GF-D8 (cell line): Measurements from ENCODE around the gene PTH1R.

Source experiments
- DNase-seq: peaks from one replicate; lab custom pipeline; 2025; lab: John Stamatoyannopoulos, UW

PTH1R gene

DNA sequence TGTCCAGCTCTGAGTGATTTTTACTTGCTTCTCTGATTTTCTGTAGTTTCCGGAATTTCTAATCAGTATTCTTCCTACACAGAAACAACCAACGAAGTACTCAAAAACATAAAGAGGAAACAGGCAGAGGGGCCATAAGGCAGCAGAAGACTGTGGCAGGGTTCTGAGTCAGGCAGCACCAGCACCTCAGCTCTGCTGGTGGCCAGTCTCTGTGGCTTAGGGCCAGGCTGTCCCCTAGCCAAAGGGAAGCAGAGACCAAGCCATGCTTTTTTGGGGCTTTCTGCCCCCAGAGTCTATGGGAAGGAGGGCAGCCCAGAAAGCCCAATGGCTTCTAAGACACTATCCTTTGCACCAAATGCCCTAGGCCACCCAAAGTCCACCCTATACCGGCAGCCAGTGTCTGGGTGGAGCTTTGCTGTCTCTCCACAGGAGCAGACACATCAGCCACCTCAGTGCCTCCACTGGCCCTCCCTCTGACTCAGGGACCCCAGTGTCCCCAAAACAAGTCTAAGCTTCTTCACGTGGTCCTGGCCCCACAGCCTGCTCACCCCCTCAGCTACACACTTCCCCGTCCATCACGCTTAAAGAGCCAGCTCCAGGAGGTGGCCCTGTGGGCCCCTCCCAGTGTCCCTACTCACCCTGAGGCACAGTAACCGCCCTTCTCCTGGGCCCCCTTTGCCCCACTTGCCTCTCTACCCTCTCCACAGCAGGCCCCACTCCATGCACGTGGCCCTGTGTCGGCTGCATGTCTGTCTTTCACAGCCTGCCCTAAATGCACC, 52.8 kb downstream of the PTH1R start:
- no peak for DNase-seq

DNA sequence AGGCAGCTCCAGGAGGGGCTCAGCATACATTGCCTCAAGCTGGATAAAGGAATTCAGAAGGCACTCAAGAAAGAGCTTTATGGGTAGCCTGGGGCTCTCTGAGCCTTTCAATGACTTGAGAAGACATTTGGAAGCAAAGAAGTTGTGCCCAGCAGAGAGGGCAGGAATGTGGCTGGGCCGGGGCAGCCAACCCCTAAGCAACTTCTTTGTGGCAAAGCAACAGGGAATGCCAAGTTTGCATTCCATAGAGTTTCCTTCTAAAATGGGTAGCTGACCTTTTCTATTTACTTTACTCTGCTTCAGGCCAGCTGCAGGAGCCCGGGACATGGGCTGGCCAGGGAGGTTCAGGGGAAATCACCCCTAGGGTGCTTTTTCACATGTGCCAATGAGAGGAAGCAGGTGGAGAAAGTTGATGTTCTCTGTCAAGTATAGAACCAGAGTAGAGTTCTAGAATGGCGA, 53.5 kb downstream of the PTH1R start:
- no peak for DNase-seq

DNA sequence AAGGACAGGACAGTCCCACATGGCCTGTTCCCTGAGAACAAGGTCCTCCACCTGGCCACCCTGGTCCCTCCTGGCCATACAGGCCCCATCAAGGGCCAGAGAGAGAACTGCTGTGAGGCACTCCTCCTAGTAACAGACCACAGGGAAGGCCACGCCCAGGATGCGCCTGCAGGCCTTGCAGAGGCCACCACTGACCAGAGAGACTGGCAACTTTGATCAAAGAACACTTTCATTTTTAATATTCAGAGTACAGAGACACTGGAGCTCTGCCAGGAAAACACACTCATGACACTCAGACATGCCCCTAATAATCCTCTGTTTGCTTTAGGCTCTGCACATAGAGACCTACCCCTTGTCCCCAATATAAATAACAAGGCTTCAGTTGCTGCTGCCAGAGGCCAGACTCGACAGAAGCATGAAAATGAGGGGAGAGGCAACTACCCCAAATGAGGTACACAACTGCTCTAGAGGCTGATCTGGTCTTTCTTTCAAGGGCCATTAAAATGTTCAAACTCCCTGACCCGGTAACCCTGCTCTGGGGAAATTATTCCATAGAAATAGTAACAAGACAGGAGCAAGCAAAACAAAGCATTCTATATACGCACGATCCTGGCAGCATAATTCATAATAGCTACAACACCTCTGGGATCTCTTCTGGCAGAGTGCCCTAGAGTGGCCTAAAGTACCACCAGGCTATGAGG, 54.3 kb downstream of the PTH1R start:
- no peak for DNase-seq

DNA sequence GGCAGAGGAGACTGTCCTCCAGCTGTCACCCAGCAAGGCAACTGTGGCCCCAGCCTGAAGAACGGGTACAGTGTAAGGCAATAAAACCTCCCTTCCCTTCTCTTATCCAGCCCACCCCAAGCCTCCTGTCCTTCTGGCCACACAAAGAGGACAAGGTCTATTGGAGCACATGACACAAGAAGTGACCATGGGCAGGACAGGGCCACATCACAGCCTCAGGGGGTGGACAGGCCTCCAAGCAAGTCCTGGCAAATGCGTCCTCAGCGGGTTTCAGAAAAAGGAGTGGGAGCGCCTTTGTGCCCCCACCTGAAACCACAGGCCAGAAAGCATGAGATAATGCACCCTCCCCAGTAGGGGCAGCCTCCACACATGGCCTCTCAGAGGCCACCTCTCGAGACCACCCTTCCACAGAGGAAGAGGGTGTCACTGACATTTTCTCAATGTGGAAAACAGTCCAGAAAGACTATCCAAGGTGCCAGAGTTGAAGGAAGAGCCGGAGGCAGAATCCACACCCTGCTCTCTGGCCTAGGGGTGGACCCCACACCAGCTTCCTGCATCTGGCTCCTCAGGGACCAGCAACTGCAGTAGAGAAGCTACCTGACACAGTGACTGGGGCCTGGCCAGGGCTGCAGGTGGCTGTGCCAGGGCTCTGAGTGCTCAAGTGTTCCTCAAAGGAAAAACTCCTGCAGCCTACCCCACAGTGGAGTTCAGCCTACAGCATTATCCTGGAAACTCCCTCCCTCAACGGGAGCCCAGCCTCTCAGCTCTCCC, 55.1 kb downstream of the PTH1R start:
- no peak for DNase-seq

DNA sequence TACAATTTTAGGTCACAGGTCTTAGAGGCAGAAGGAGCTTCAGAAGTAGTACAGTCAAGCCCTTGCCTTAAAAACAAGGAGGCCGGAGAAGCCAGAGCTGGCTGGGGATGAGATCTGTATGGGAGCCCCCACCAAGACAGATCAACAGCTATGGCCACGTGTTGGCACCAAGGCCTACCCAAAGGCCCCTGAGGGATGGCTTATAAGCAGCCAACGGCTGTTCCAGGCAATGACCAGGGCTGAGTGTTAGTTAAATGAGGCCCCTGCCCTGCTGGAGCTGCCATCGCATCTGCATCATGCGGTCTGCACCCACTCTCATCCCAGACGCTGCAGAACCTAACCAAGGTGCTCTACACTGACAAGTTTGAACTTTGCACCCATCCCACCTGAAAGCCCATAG, 55.7 kb downstream of the PTH1R start:
- DNase-seq = no peak

DNA sequence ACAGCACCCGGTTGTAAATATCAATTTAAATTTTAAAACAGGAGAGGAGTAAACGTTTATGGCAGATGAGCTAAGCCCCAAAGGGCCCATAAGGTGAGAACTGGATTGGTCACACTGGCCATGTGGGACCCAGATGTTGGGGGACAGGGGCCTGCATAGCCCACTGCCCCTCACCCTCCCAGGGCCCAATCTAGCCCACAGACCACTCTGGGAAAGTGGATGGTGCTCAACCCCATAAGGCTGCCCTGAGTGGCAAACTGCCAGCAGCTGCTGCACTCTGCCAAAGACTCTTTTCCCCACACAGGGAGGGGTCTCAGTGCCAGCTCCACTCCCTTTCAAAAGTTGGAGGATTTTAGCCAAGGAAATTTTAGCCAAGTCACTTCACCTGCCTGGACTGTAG, 56.6 kb downstream of the PTH1R start:
- no peak for DNase-seq

DNA sequence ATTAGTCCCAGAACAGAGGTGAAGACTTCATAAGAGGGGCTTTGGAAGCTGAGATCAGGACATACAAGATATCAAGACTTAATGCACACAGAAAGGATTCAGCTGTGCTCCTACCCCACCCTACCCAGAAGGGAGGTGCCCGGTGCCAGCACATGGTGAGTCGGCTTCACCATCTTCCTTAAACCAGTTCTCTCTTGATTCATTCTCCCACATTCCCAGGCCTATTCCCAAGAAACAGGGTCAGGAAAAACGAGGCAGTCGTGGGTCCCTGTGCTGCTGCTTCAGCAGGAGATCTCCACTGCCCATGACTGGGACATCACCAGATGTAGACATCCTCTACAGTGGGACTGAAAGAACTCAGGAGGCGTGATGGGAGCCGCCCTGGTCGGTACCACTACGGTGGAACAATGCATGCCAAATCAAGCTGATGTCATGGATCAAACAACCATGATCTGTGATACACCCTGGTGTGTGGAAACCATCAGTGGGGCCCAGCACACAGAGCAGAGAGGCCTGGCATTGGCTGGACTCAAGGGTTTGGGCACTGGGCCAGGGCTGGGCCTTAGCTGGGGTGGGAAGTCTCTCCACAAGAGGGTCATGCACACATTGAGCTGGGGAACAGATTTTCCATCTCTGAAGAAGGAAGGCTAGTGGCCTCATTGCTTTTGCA, 57.1 kb downstream of the PTH1R start:
- DNase-seq = no peak

DNA sequence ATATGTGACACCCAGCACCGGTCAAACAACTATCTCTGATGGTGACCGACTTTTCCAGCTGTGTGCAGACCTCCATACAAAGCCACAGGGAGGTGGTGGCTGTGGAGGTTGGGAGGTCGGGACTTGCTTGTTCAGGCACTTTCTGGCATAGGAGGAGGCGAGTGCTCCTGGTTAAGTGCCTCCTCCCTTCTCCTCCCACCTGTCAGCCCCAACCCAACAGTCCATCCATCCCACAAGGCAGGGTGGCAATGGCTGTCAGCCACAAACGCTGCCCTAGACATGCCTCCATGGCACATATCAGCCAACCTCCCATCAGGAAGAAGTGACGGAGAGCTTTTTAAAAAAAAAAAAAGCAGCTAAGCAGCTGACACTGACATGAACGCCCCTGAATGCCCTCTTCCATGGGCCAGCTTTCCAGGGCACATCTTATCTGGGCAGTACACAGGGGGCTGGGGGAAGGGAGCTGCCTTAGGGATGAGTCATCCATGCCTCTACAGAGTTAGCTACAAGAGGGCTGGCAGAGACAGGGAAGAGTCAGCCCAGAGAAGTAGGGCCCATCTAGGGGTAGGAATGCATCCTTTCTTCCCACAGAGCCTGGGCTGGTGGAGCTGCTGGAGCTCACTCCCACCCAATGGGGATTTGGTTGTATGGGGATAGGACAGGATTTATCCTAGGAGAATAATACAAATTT, 57.8 kb downstream of the PTH1R start:
- DNase-seq = no peak

DNA sequence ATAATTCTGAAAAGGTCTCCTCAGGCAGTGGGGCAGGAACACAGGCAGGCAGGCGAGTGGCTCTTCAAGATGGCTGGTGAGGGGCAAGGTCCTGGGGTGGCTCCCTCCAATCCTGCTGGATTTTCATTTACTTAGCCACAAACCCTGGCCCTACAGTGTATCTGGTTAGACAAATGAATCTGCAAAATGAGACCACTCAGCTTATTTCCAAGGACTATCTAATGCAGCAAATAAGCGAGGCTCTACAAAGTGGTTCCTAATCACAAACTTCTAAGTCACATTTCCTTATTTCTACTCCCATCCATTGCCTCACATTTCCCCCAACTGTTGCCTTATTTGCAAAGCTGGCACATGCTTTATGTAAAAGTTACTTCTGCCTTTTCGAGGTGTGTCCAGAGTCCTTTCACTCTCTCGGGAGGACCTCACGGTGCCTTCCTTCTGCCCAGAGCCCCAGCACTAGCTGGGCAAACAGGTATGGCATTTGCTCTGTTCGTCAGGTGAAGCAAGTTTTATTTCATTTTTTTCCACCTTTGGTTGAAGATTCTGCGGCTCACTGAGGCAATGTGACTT, 58.6 kb downstream of the PTH1R start:
- DNase-seq = peak; percentile 79

DNA sequence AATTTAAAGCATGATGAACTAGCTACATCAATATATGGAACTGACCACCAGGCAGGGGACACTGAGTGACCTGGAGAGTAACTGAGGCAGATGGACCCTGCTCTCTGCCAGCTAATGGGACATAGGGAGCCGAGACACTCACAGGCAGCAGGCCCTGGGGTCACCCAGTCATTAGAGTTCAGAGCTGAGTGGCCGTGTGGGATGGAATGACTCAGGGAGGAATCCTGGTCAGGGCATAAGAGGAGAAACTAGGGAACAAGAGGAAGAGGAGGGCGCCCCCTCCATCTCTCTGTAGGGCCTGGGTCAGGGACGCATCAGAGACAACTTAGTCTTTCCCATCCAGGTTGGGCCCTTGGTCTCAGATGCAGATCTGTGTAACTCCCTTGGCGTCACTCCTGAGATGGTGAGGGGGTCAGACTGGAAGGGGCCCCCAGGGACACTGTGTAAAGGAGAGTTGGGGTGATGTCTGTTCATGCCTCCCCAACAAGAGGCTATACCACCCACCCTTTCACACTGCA, 59.3 kb downstream of the PTH1R start:
- DNase-seq = no peak

DNA sequence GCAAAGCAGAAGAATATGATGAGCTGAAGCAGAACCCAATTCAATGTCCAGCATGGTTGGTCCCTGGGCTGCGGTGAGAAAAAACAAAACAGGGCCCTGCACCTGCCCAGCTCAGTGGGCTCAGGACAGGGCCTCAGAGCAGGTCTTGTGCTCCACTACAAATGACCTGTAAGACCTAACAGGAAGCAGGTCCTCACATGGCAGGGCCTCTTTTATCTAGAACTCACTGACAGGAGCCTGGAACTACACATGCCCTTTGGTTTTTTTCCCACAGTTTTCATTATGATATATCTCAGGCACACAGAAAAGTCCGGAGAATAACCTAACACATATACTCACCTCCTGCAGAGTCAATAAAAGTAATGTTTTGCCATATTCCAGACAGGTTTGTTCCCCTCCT, 60.6 kb downstream of the PTH1R start:
- DNase-seq = no peak

DNA sequence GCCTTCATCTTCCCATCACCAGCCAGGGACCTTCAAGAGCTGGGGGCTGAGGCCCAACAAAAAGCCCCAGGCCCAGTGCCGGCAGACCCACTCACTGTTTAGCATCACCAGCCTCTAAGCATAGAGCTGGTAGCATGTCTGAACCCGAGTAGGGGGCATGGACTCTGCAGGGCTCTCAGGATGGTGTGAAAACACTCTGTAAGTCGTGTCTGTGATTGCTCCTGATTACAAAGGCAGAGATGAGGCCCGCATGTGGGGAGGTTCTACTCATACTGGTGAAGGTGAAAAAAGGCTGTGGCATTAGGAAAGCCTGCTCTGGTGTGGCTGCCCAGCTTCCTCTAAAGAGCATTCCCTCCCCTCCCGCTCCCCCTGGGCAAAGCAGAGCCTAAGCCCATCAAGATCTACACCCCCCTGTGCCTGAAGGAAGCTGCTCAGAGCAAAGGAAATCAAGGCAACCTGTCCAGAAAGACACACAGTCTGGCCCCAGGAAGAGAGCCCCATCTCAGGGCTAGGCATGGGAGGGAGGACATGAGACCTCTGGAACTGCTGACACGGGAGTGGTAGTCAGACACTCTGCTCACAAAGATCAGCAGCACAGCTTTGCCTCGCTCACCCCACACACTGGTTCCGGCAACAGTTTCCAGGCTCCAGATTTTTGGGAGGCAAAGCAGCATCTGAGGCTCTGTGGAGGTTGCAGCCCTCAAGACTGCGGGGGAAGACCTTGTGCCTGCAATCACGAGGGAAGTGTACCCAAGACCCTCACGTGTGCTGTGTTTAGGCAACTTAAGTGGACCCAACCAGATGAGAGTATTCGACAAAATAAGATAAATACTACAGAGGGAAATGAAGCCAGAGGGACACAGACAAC, 62.3 kb downstream of the PTH1R start:
- no peak for DNase-seq

DNA sequence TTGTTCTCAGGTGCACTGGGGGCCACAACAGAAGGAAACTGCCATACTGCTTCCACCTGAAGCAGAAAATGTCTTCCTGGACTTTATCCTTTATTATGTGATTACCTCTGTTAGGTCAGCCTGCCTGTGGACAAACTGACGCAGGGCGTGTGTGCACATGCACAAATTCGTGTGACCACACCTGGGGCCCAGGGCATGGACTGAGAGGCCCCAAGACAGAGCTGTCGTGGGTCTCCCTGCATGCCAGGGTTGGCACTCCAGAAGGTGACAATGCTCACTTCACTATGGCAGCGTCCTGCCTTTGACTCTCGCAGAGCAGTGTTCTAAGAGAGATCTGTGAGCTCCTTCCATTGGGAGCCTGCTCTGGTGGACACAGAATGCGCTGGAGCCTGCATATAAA, 64.6 kb downstream of the PTH1R start:
- DNase-seq = no peak

DNA sequence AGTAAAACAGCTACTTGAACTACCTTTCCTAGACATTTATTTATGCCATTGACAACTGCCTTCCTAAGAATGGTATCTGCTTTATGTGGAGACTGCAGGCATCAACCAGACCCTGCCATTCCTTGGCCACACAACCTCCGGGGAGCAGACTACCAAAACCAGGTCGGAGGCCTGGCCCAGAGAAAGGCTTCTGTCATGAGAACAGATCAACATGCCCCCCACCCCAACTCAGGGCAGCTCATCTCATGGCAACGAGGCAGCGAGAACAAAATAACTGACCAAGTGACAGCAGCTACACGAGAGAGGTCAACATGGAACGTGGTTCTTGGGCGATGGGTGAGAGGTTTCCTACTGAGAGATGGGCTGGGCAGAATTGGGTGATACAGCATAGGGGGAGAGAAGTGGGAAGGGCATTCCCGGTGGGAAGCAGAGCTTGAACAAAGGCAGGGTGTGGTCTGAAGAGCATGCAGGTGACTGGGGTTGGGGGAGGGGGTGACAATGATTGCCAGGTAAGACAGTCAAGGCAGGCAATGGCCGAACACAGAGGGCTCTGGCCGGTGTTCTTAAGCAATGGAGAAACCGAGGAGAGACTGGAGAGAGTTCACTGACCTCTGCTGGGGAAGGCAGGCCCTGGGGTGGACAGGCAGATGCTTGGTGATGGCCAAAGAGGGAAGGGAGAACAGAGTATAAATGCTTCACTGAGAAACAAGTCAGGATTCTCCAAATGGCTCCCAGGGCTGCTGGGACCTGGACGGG, 65.1 kb downstream of the PTH1R start:
- no peak for DNase-seq

DNA sequence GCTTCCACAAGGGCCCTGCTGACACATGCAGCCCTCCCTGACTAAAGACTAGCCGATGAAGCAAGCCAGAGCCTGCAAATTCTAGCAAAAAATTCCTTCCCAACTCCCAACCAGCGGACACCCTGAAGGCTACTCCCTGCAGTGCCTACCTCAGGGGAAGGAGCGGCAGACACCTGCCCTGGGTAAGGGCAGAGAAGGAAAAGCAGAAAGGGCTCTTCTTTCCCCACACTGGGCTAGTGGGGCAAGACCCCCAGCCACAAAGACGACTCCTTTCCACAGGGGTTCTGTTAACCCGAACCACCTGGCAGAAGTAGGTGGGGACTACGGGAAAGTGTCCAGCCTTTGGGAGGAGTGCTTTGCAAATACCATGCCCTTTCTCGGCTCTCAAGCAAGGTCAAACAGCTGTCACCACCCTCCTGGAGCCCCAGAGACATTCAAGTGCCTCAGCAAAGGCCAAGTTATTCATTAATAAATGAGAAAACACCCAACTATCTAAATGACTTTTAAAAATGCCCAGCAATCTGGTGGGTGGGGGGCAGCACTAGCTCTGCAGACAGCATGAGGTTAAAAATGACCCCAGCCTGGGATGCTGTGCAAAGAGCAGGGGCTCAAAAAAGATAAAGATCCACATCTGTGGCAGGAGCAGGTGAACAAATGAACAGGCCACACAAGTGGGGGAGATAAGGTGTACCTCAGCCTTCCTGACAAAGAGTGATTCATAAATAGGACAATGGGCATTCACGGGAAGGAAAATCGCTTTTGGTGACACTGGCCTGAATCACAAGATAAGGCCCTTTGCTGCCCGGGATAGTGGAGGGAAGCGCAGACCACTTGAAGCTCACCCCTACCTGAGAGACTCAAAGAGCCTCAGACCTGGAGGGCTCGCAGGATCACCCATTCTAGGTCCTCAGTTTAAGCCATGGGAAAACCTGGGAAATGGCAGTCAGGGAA, 66.0 kb downstream of the PTH1R start:
- DNase-seq = no peak

DNA sequence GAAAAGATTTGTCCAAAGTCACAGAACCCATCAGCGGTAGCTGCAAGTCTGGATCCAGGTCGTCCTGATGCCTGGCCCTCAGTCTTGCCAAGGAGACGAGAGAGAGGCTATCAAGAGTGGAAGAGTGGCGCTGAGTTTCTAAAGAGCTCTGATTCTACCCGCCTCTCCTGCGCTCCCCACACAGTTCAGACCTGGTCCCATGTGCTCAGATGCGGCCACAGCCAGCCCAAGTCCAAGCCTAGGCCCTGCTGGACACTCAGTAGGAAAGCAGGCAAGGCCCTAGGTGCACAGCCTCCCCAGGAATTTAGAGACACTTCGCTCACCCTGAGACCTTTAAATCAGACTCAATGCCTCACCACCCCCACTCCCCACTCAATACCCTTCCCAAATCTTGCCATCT, 66.7 kb downstream of the PTH1R start:
- no peak for DNase-seq

DNA sequence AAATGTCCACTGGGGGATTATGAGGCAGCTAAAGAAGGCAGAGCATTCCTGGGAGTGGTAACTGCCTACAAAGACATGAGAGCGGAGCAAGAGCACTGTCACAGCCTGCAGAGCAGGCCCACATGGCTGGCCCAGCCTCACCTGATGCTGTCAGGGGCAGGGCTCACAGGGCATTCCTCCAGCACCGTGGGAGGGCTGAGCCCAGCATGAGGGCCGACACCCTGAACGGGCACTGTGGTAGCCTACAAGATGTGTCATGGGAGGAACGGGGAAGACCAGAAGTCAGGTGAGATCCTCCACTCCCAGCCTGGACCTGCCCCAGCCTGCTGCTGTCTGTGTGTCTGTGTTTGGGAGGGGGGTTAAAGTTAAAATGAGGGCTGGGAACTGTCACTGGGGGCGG, 68.9 kb downstream of the PTH1R start:
- no peak for DNase-seq

DNA sequence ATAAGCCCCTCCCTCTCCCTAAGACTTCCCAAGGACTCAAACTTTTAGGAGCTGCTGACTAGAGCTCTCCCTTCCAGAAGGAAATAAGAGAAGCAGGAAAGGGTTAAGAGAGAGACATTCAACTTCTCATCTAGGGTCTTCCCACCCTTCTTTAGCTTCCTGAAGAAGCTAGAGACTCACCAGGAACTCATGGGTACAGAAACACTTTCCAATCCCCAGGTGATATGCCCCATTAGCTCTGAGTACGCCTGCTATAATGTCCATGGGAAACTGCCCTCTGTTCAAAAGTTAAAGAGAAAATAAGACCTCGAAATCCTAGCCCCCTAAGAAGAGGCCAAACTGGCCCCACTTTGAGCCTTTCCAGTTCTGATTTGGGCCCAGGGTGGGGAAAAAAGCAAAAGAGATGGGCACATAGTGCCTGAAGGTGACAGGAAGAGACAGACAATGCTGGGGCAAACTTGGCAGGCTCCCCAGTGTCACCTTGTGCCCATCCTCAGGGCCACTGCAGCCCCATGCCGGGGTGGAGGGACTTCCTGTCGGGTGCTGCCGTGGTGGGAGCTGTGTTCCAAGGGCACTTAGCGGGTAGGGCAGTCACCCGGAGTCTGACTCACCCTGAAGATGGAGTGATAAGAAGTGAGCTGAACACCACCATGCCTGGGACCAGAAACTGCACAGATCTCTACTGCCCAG, 69.5 kb downstream of the PTH1R start:
- DNase-seq = peak; percentile 36
